ENCODE results near the gene ARHGAP10.

Gene ARHGAP10

GRCh38 chr4:147940171-147940570 lies 208.3 kb downstream of the ARHGAP10 start:
- no peaks in the 10 kb centered on the region for H3K27me3 ChIP-seq (ENCODE audit: control insufficient read depth, insufficient read depth, low read length, poor library complexity, severe bottlenecking)
- no peak overlapping the region for H3K4me3 ChIP-seq (ENCODE audit: insufficient read depth, low read depth, low read length)
- 89 to 95% methylated on average over 4 of the region's 4 CpGs for WGBS, 2 experiments
- H3K9me3 ChIP-seq (ENCODE audit: control insufficient read depth, low read length), result no peaks in the 10 kb centered on the region
- no peaks in the 10 kb centered on the region for H3K4me1 ChIP-seq (ENCODE audit: control insufficient read depth, insufficient read depth, low read length)
- H3K27ac ChIP-seq (ENCODE audit: insufficient read depth, low read depth, low read length, poor library complexity, severe bottlenecking), result no peak overlapping the region
- no peaks in the 10 kb centered on the region for H3K36me3 ChIP-seq (ENCODE audit: control insufficient read depth, insufficient read depth, low read length)

- Histone ChIP-seq H3K36me3 (ENCODE audit: control insufficient read depth, insufficient read depth, low read length) (no peaks in the 10 kb centered on the region), H3K4me3 (ENCODE audit: insufficient read depth, low read depth, low read length) (no peak overlapping the region), H3K27me3 (ENCODE audit: control insufficient read depth, insufficient read depth, low read length, poor library complexity, severe bottlenecking) (no peaks in the 10 kb centered on the region), H3K9me3 (ENCODE audit: control insufficient read depth, low read length) (no peaks in the 10 kb centered on the region), H3K27ac (ENCODE audit: insufficient read depth, low read depth, low read length, poor library complexity, severe bottlenecking) (no peak overlapping the region), H3K4me1 (ENCODE audit: control insufficient read depth, insufficient read depth, low read length) (no peaks in the 10 kb centered on the region)
- 91 to 92% methylated on average over 2 of the region's 2 CpGs for WGBS, 2 experiments
Observed at GRCh38 chr4:147941373-147941772, 209.5 kb downstream of the ARHGAP10 start.

- 53 to 68% methylated on average over 4 to 5 of the region's 5 CpGs for WGBS, 2 experiments
- H3K27me3 ChIP-seq (ENCODE audit: control insufficient read depth, insufficient read depth, low read length, poor library complexity, severe bottlenecking), result no peaks in the 10 kb centered on the region
- H3K4me1 ChIP-seq (ENCODE audit: control insufficient read depth, insufficient read depth, low read length), result no peaks in the 10 kb centered on the region
- H3K4me3 ChIP-seq (ENCODE audit: insufficient read depth, low read depth, low read length), result no peak overlapping the region
- H3K9me3 ChIP-seq (ENCODE audit: control insufficient read depth, low read length), result no peaks in the 10 kb centered on the region
- H3K27ac ChIP-seq (ENCODE audit: insufficient read depth, low read depth, low read length, poor library complexity, severe bottlenecking), result no peak overlapping the region
- no peaks in the 10 kb centered on the region for H3K36me3 ChIP-seq (ENCODE audit: control insufficient read depth, insufficient read depth, low read length)
Observed at GRCh38 chr4:147942729-147943128, 210.8 kb downstream of the ARHGAP10 start.

GRCh38 chr4:147943159-147943638 lies 211.3 kb downstream of the ARHGAP10 start:
- Histone ChIP-seq H3K27me3 (ENCODE audit: control insufficient read depth, insufficient read depth, low read length, poor library complexity, severe bottlenecking) (no peaks in the 10 kb centered on the region), H3K9me3 (ENCODE audit: control insufficient read depth, low read length) (no peaks in the 10 kb centered on the region), H3K27ac (ENCODE audit: insufficient read depth, low read depth, low read length, poor library complexity, severe bottlenecking) (no peak overlapping the region), H3K4me1 (ENCODE audit: control insufficient read depth, insufficient read depth, low read length) (no peaks in the 10 kb centered on the region), H3K36me3 (ENCODE audit: control insufficient read depth, insufficient read depth, low read length) (no peaks in the 10 kb centered on the region), H3K4me3 (ENCODE audit: insufficient read depth, low read depth, low read length) (no peak overlapping the region)
- 93 to 100% methylated on average over 2 to 3 of the region's 3 CpGs for WGBS, 2 experiments

GRCh38 chr4:147944249-147944648 lies 212.4 kb downstream of the ARHGAP10 start:
- no peak overlapping the region for H3K27ac ChIP-seq (ENCODE audit: insufficient read depth, low read depth, low read length, poor library complexity, severe bottlenecking)
- no peak overlapping the region for H3K4me3 ChIP-seq (ENCODE audit: insufficient read depth, low read depth, low read length)
- no peaks in the 10 kb centered on the region for H3K27me3 ChIP-seq (ENCODE audit: control insufficient read depth, insufficient read depth, low read length, poor library complexity, severe bottlenecking)
- WGBS, 2 experiments, result 100% methylated on average over 1 of the region's 1 CpG
- no peaks in the 10 kb centered on the region for H3K36me3 ChIP-seq (ENCODE audit: control insufficient read depth, insufficient read depth, low read length)
- H3K9me3 ChIP-seq (ENCODE audit: control insufficient read depth, low read length), result no peaks in the 10 kb centered on the region
- no peaks in the 10 kb centered on the region for H3K4me1 ChIP-seq (ENCODE audit: control insufficient read depth, insufficient read depth, low read length)

- no peaks in the 10 kb centered on the region for H3K4me1 ChIP-seq (ENCODE audit: control insufficient read depth, insufficient read depth, low read length)
- H3K27ac ChIP-seq (ENCODE audit: insufficient read depth, low read depth, low read length, poor library complexity, severe bottlenecking), result no peak overlapping the region
- no peaks in the 10 kb centered on the region for H3K36me3 ChIP-seq (ENCODE audit: control insufficient read depth, insufficient read depth, low read length)
- no peak overlapping the region for H3K4me3 ChIP-seq (ENCODE audit: insufficient read depth, low read depth, low read length)
- no peaks in the 10 kb centered on the region for H3K9me3 ChIP-seq (ENCODE audit: control insufficient read depth, low read length)
- 95 to 97% methylated on average over 10 of the region's 10 CpGs for WGBS, 2 experiments
- H3K27me3 ChIP-seq (ENCODE audit: control insufficient read depth, insufficient read depth, low read length, poor library complexity, severe bottlenecking), result no peaks in the 10 kb centered on the region
Observed at GRCh38 chr4:147944670-147945260, 212.9 kb downstream of the ARHGAP10 start.

- no peaks in the 10 kb centered on the region for H3K36me3 ChIP-seq (ENCODE audit: control insufficient read depth, insufficient read depth, low read length)
- H3K9me3 ChIP-seq (ENCODE audit: control insufficient read depth, low read length), result no peaks in the 10 kb centered on the region
- H3K4me1 ChIP-seq (ENCODE audit: control insufficient read depth, insufficient read depth, low read length), result no peaks in the 10 kb centered on the region
- H3K4me3 ChIP-seq (ENCODE audit: insufficient read depth, low read depth, low read length), result no peak overlapping the region
- no peaks in the 10 kb centered on the region for H3K27me3 ChIP-seq (ENCODE audit: control insufficient read depth, insufficient read depth, low read length, poor library complexity, severe bottlenecking)
- 90 to 97% methylated on average over 5 of the region's 5 CpGs for WGBS, 2 experiments
- no peak overlapping the region for H3K27ac ChIP-seq (ENCODE audit: insufficient read depth, low read depth, low read length, poor library complexity, severe bottlenecking)
Observed at GRCh38 chr4:147948336-147948735, 216.4 kb downstream of the ARHGAP10 start.

- H3K36me3 ChIP-seq (ENCODE audit: control insufficient read depth, insufficient read depth, low read length), result no peaks in the 10 kb centered on the region
- H3K4me3 ChIP-seq (ENCODE audit: insufficient read depth, low read depth, low read length), result no peak overlapping the region
- no peaks in the 10 kb centered on the region for H3K4me1 ChIP-seq (ENCODE audit: control insufficient read depth, insufficient read depth, low read length)
- no peaks in the 10 kb centered on the region for H3K27me3 ChIP-seq (ENCODE audit: control insufficient read depth, insufficient read depth, low read length, poor library complexity, severe bottlenecking)
- H3K9me3 ChIP-seq (ENCODE audit: control insufficient read depth, low read length), result no peaks in the 10 kb centered on the region
- 70 to 79% methylated on average over 1 of the region's 1 CpG for WGBS, 2 experiments
- H3K27ac ChIP-seq (ENCODE audit: insufficient read depth, low read depth, low read length, poor library complexity, severe bottlenecking), result no peak overlapping the region
Observed at GRCh38 chr4:147950261-147950660, 218.4 kb downstream of the ARHGAP10 start.

GRCh38 chr4:147950841-147951240 lies 219.0 kb downstream of the ARHGAP10 start:
- Histone ChIP-seq H3K9me3 (ENCODE audit: control insufficient read depth, low read length) (no peaks in the 10 kb centered on the region), H3K36me3 (ENCODE audit: control insufficient read depth, insufficient read depth, low read length) (no peaks in the 10 kb centered on the region), H3K4me3 (ENCODE audit: insufficient read depth, low read depth, low read length) (no peak overlapping the region), H3K4me1 (ENCODE audit: control insufficient read depth, insufficient read depth, low read length) (no peaks in the 10 kb centered on the region), H3K27me3 (ENCODE audit: control insufficient read depth, insufficient read depth, low read length, poor library complexity, severe bottlenecking) (no peaks in the 10 kb centered on the region), H3K27ac (ENCODE audit: insufficient read depth, low read depth, low read length, poor library complexity, severe bottlenecking) (no peak overlapping the region)
- 83 to 93% methylated on average over 2 of the region's 2 CpGs for WGBS, 2 experiments

- Histone ChIP-seq H3K27me3 (ENCODE audit: control insufficient read depth, insufficient read depth, low read length, poor library complexity, severe bottlenecking) (no peaks in the 10 kb centered on the region), H3K9me3 (ENCODE audit: control insufficient read depth, low read length) (no peaks in the 10 kb centered on the region), H3K27ac (ENCODE audit: insufficient read depth, low read depth, low read length, poor library complexity, severe bottlenecking) (no peak overlapping the region), H3K4me3 (ENCODE audit: insufficient read depth, low read depth, low read length) (no peak overlapping the region), H3K36me3 (ENCODE audit: control insufficient read depth, insufficient read depth, low read length) (no peaks in the 10 kb centered on the region), H3K4me1 (ENCODE audit: control insufficient read depth, insufficient read depth, low read length) (peaks cover 13% of the 10 kb centered on the region)
- WGBS, 2 experiments, result 96 to 100% methylated on average over 1 to 2 of the region's 2 CpGs
Observed at GRCh38 chr4:147954850-147955249, 223.0 kb downstream of the ARHGAP10 start.

Measured in ectodermal cell (in vitro differentiated cells).